IPS-20b (cell line): ENCODE measurements around the gene ANXA10.
"Not testable (repeated sequence)": the region's sequence is repeated elsewhere in the genome, so short reads cannot be mapped to it uniquely, and the experiment has no call there.

Source experiments
- H3K27ac ChIP-seq: one replicate; pipeline ENCODE4 v1.5.1; 2013; ENCODE audit warnings: low read length
- H3K27me3 ChIP-seq: 2 replicates; pipeline ENCODE4 v1.6.1; 2013; ENCODE audit warnings: mild to moderate bottlenecking, low read length, inconsistent platforms; ENCODE audit not compliant: insufficient read depth
- H3K36me3 ChIP-seq: 2 replicates; pipeline ENCODE4 v1.6.1; 2013; ENCODE audit warnings: low read depth, mild to moderate bottlenecking, inconsistent platforms, low read length, moderate library complexity; ENCODE audit not compliant: insufficient read depth
- H3K4me1 ChIP-seq: 2 replicates; pipeline ENCODE4 v1.6.1; 2013; ENCODE audit warnings: mild to moderate bottlenecking, control low read depth, inconsistent platforms, low read length, moderate library complexity; ENCODE audit not compliant: insufficient read depth
- H3K4me3 ChIP-seq: 2 replicates; pipeline ENCODE4 v1.5.1; 2013; ENCODE audit warnings: mild to moderate bottlenecking, low read length, inconsistent platforms
- H3K9ac ChIP-seq: 2 replicates; pipeline ENCODE4 v1.6.1; 2013; ENCODE audit warnings: low read depth, mild to moderate bottlenecking, inconsistent platforms, low read length, moderate library complexity
- H3K9me3 ChIP-seq: 2 replicates; pipeline ENCODE4 v1.6.1; 2013; ENCODE audit warnings: mild to moderate bottlenecking, low read depth, low read length, inconsistent platforms; ENCODE audit not compliant: insufficient read depth

ANXA10 gene

GRCh38 chr4:168119890-168120289 is 27.6 kb downstream of the ANXA10 start:
- Histone ChIP-seq H3K4me3 (no peak overlapping the region), H3K9ac (no peak overlapping the region), H3K27me3 (no peaks in the 10 kb centered on the region)

GRCh38 chr4:168120811-168121210 is 28.5 kb downstream of the ANXA10 start:
- H3K27me3 ChIP-seq, result no peaks in the 10 kb centered on the region
- H3K9ac ChIP-seq, result no peak overlapping the region
- no peaks in the 10 kb centered on the region for H3K4me1 ChIP-seq
- no peaks in the 10 kb centered on the region for H3K9me3 ChIP-seq
- H3K27ac ChIP-seq, result no peak overlapping the region
- H3K4me3 ChIP-seq, result no peak overlapping the region
- H3K36me3 ChIP-seq, result no peaks in the 10 kb centered on the region

More at GRCh38 chr4:168119890-168120289, 27.6 kb downstream of the ANXA10 start:
- Histone ChIP-seq H3K9me3 (no peaks in the 10 kb centered on the region), H3K4me1 (no peaks in the 10 kb centered on the region), H3K36me3 (no peaks in the 10 kb centered on the region), H3K27ac (no peak overlapping the region)

- no peak overlapping the region for H3K9ac ChIP-seq
- no peak overlapping the region for H3K27ac ChIP-seq
- H3K4me3 ChIP-seq, result no peak overlapping the region
- H3K27me3 ChIP-seq, result no peaks in the 10 kb centered on the region
- no peaks in the 10 kb centered on the region for H3K4me1 ChIP-seq
- H3K36me3 ChIP-seq, result no peaks in the 10 kb centered on the region
- H3K9me3 ChIP-seq, result no peaks in the 10 kb centered on the region
Measured at GRCh38 chr4:168124008-168124641, 31.8 kb downstream of the ANXA10 start.

- no peak overlapping the region for H3K4me3 ChIP-seq
- H3K9ac ChIP-seq, result no peak overlapping the region
- no peaks in the 10 kb centered on the region for H3K4me1 ChIP-seq
- no peaks in the 10 kb centered on the region for H3K9me3 ChIP-seq
- no peaks in the 10 kb centered on the region for H3K36me3 ChIP-seq
- no peak overlapping the region for H3K27ac ChIP-seq
- H3K27me3 ChIP-seq, result no peaks in the 10 kb centered on the region
Measured at GRCh38 chr4:168126952-168127351, 34.6 kb downstream of the ANXA10 start.

GRCh38 chr4:168128601-168129000 is 36.3 kb downstream of the ANXA10 start:
- no peak overlapping the region for H3K4me3 ChIP-seq
- H3K27ac ChIP-seq, result no peak overlapping the region
- no peak overlapping the region for H3K9ac ChIP-seq
- H3K27me3 ChIP-seq, result no peaks in the 10 kb centered on the region
- no peaks in the 10 kb centered on the region for H3K4me1 ChIP-seq
- no peaks in the 10 kb centered on the region for H3K36me3 ChIP-seq
- H3K9me3 ChIP-seq, result no peaks in the 10 kb centered on the region

- Histone ChIP-seq H3K27me3 (no peaks in the 10 kb centered on the region), H3K27ac (no peak overlapping the region), H3K36me3 (no peaks in the 10 kb centered on the region), H3K9ac (no peak overlapping the region), H3K4me1 (no peaks in the 10 kb centered on the region), H3K9me3 (no peaks in the 10 kb centered on the region), H3K4me3 (no peak overlapping the region)
Measured at GRCh38 chr4:168129046-168129772, 36.9 kb downstream of the ANXA10 start.

- Histone ChIP-seq H3K36me3 (no peaks in the 10 kb centered on the region), H3K27ac (no peak overlapping the region), H3K9ac (no peak overlapping the region), H3K27me3 (no peaks in the 10 kb centered on the region), H3K4me1 (no peaks in the 10 kb centered on the region), H3K9me3 (no peaks in the 10 kb centered on the region), H3K4me3 (no peak overlapping the region)
Measured at GRCh38 chr4:168129802-168130201, 37.5 kb downstream of the ANXA10 start.

GRCh38 chr4:168131196-168131595 is 38.9 kb downstream of the ANXA10 start:
- H3K9me3 ChIP-seq, result no peaks in the 10 kb centered on the region
- no peaks in the 10 kb centered on the region for H3K27me3 ChIP-seq
- H3K9ac ChIP-seq, result no peak overlapping the region
- no peak overlapping the region for H3K4me3 ChIP-seq
- H3K4me1 ChIP-seq, result no peaks in the 10 kb centered on the region
- no peaks in the 10 kb centered on the region for H3K36me3 ChIP-seq
- no peak overlapping the region for H3K27ac ChIP-seq

GRCh38 chr4:168134651-168135050 is 42.3 kb downstream of the ANXA10 start:
- H3K4me3 ChIP-seq, result no peak overlapping the region
- no peaks in the 10 kb centered on the region for H3K9me3 ChIP-seq
- no peak overlapping the region for H3K27ac ChIP-seq
- no peaks in the 10 kb centered on the region for H3K4me1 ChIP-seq
- H3K36me3 ChIP-seq, result no peaks in the 10 kb centered on the region
- no peaks in the 10 kb centered on the region for H3K27me3 ChIP-seq
- H3K9ac ChIP-seq, result no peak overlapping the region

GRCh38 chr4:168135860-168136259 is 43.5 kb downstream of the ANXA10 start:
- H3K9me3 ChIP-seq, H3K4me3 ChIP-seq: not testable (repeated sequence)

GRCh38 chr4:168137695-168138094 is 45.4 kb downstream of the ANXA10 start:
- not testable (repeated sequence) for H3K27me3 ChIP-seq, H3K9me3 ChIP-seq, H3K4me3 ChIP-seq, H3K9ac ChIP-seq, H3K4me1 ChIP-seq, H3K36me3 ChIP-seq, H3K27ac ChIP-seq

More at GRCh38 chr4:168135860-168136259, 43.5 kb downstream of the ANXA10 start:
- H3K27ac ChIP-seq, H3K27me3 ChIP-seq, H3K36me3 ChIP-seq, H3K4me1 ChIP-seq, H3K9ac ChIP-seq: not testable (repeated sequence)

- Histone ChIP-seq H3K9me3 (no peaks in the 10 kb centered on the region), H3K4me3 (no peak overlapping the region), H3K27ac (no peak overlapping the region), H3K4me1 (no peaks in the 10 kb centered on the region), H3K36me3 (no peaks in the 10 kb centered on the region), H3K27me3 (no peaks in the 10 kb centered on the region), H3K9ac (no peak overlapping the region)
Measured at GRCh38 chr4:168138143-168138542, 45.8 kb downstream of the ANXA10 start.
